ENCODE results near the gene LRP1B.

LRP1B gene

GRCh38 chr2:140356697-140357096, 1774.1 kb downstream of the LRP1B start:
- no peaks in the 10 kb centered on the region for H3K4me1 ChIP-seq (ENCODE audit: low read length)
- H3F3A ChIP-seq (ENCODE audit: insufficient read depth, low read length) = no peaks in the 10 kb centered on the region
- TF ChIP-seq CTCF (IDR thresholded peaks at IDR 0.05; ENCODE audit: low read length) = no peak
- no peak for DNase-seq
- no peak overlapping the region for H2AFZ ChIP-seq (ENCODE audit: low read length)
- no peaks in the 10 kb centered on the region for H3K36me3 ChIP-seq (replicated peaks; ENCODE audit: insufficient read depth, low read length)
- H3K4me2 ChIP-seq (ENCODE audit: low read depth, low read length) = no peak overlapping the region
- no peaks in the 10 kb centered on the region for H3K9me3 ChIP-seq (replicated peaks; ENCODE audit: insufficient read depth, low read length)
- H3K9me2 ChIP-seq (replicated peaks; ENCODE audit: insufficient read depth, low read length) = no peaks in the 10 kb centered on the region
- no peak overlapping the region for H3K4me3 ChIP-seq (ENCODE audit: low read length)
- no peak overlapping the region for H3K27ac ChIP-seq (ENCODE audit: low read length)
- H3K27me3 ChIP-seq (replicated peaks; ENCODE audit: insufficient read depth, low read length) = no peaks in the 10 kb centered on the region
- H3K9ac ChIP-seq (ENCODE audit: low read length) = no peak overlapping the region
- H4K20me1 ChIP-seq (ENCODE audit: insufficient read depth, low read length) = no peaks in the 10 kb centered on the region
- no peaks in the 10 kb centered on the region for H3K79me2 ChIP-seq (ENCODE audit: low read length)

GRCh38 chr2:140355511-140356090, 1775.2 kb downstream of the LRP1B start:
- H3K4me3 ChIP-seq (ENCODE audit: low read length) = no peak overlapping the region

GRCh38 chr2:140354544-140354943, 1776.3 kb downstream of the LRP1B start:
- TF ChIP-seq EZH2phosphoT487 (IDR thresholded peaks at IDR 0.05; ENCODE audit: low read length) = no peak
- TF ChIP-seq CTCF (IDR thresholded peaks at IDR 0.05; ENCODE audit: low read length) = no peak
- TF ChIP-seq EZH2 (optimal IDR thresholded peaks at IDR 0.05; ENCODE audit: low read depth, low read length) = no peak
- Histone ChIP-seq H3K79me2 (ENCODE audit: low read length) (no peaks in the 10 kb centered on the region), H3F3A (ENCODE audit: insufficient read depth, low read length) (no peaks in the 10 kb centered on the region), H3K36me3 (replicated peaks; ENCODE audit: insufficient read depth, low read length) (no peaks in the 10 kb centered on the region), H3K27ac (ENCODE audit: low read length) (no peak overlapping the region), H3K9ac (ENCODE audit: low read length) (no peak overlapping the region), H3K4me3 (ENCODE audit: low read length) (no peak overlapping the region), H3K4me2 (ENCODE audit: low read depth, low read length) (no peak overlapping the region), H3K4me1 (ENCODE audit: low read length) (no peaks in the 10 kb centered on the region), H3K27me3 (replicated peaks; ENCODE audit: insufficient read depth, low read length) (no peaks in the 10 kb centered on the region), H4K20me1 (ENCODE audit: insufficient read depth, low read length) (no peaks in the 10 kb centered on the region), H3K9me3 (replicated peaks; ENCODE audit: insufficient read depth, low read length) (no peaks in the 10 kb centered on the region), H2AFZ (ENCODE audit: low read length) (no peak overlapping the region), H3K9me2 (replicated peaks; ENCODE audit: insufficient read depth, low read length) (no peaks in the 10 kb centered on the region)
- DNase-seq = no peak

More at GRCh38 chr2:140355511-140356090, 1775.2 kb downstream of the LRP1B start:
- H3K27ac ChIP-seq (ENCODE audit: low read length) = no peak overlapping the region
- no peak overlapping the region for H2AFZ ChIP-seq (ENCODE audit: low read length)
- no peaks in the 10 kb centered on the region for H3K9me3 ChIP-seq (replicated peaks; ENCODE audit: insufficient read depth, low read length)
- no peak for DNase-seq
- TF ChIP-seq CTCF (IDR thresholded peaks at IDR 0.05; ENCODE audit: low read length) (no peak), EZH2phosphoT487 (IDR thresholded peaks at IDR 0.05; ENCODE audit: low read length) (no peak), EZH2 (optimal IDR thresholded peaks at IDR 0.05; ENCODE audit: low read depth, low read length) (no peak)
- H3K4me2 ChIP-seq (ENCODE audit: low read depth, low read length) = no peak overlapping the region
- H4K20me1 ChIP-seq (ENCODE audit: insufficient read depth, low read length) = no peaks in the 10 kb centered on the region
- no peaks in the 10 kb centered on the region for H3K79me2 ChIP-seq (ENCODE audit: low read length)
- H3K9ac ChIP-seq (ENCODE audit: low read length) = no peak overlapping the region
- H3K27me3 ChIP-seq (replicated peaks; ENCODE audit: insufficient read depth, low read length) = no peaks in the 10 kb centered on the region
- H3F3A ChIP-seq (ENCODE audit: insufficient read depth, low read length) = no peaks in the 10 kb centered on the region
- H3K9me2 ChIP-seq (replicated peaks; ENCODE audit: insufficient read depth, low read length) = no peaks in the 10 kb centered on the region
- H3K36me3 ChIP-seq (replicated peaks; ENCODE audit: insufficient read depth, low read length) = no peaks in the 10 kb centered on the region
- H3K4me1 ChIP-seq (ENCODE audit: low read length) = no peaks in the 10 kb centered on the region
